HEK293T (cell line): ENCODE data around the gene AKR7A3.

Experiments
- CTCF ChIA-PET: fragments of 350-600 bp; formaldehyde crosslinking; extraction: SDS; loops from one replicate; lab custom pipeline; 2021; ENCODE audit warnings: antibody characterized with exemption, inconsistent platforms; lab: Yijun Ruan, JAX
- POLR2A ChIA-PET: fragments of 350-600 bp; formaldehyde crosslinking; extraction: SDS; loops from one replicate; lab custom pipeline; 2020; ENCODE audit warnings: antibody characterized with exemption, inconsistent platforms; lab: Yijun Ruan, JAX
- DNase-seq: peaks from one replicate; pipeline ENCODE4 v3.0.0; 2012; ENCODE audit warnings: mixed read lengths; ENCODE audit errors: extremely low spot score
- ARNT ChIP-seq: fragments of 450-650 bp; IDR thresholded peaks from 2 replicates; pipeline ENCODE4 v1.6.1; 2017; ENCODE audit warnings: mild to moderate bottlenecking
- BHLHE40 ChIP-seq: fragments of 450-650 bp; IDR thresholded peaks from 2 replicates; pipeline ENCODE4 v1.6.1; 2016; ENCODE audit warnings: mild to moderate bottlenecking, moderate library complexity, borderline replicate concordance
- CTBP1 ChIP-seq: fragments of 450-650 bp; IDR thresholded peaks from 2 replicates; pipeline ENCODE4 v1.6.1; 2016; ENCODE audit warnings: borderline replicate concordance
- ELF4 ChIP-seq: fragments of 450-650 bp; IDR thresholded peaks from 2 replicates; pipeline ENCODE4 v1.6.1; 2017; ENCODE audit warnings: antibody characterized with exemption
- FOXA1 ChIP-seq: fragments of 450-650 bp; IDR thresholded peaks from 2 replicates; pipeline ENCODE4 v1.6.1; 2016; ENCODE audit warnings: mild to moderate bottlenecking
- FOXK2 ChIP-seq: fragments of 450-650 bp; IDR thresholded peaks from 2 replicates; pipeline ENCODE4 v1.6.1; 2016; ENCODE audit warnings: mild to moderate bottlenecking
- FOXM1 ChIP-seq: fragments of 450-650 bp; IDR thresholded peaks from 2 replicates; pipeline ENCODE4 v1.6.1; 2017; ENCODE audit warnings: mild to moderate bottlenecking, borderline replicate concordance
- HDGF ChIP-seq: fragments of 450-650 bp; IDR thresholded peaks from 2 replicates; pipeline ENCODE4 v1.6.1; 2017; ENCODE audit warnings: antibody characterized with exemption, borderline replicate concordance
- L3MBTL2 ChIP-seq: fragments of 450-650 bp; conservative IDR thresholded peaks from 2 replicates; pipeline ENCODE4 v1.6.1; 2016; ENCODE audit warnings: mild to moderate bottlenecking
- LEF1 ChIP-seq: fragments of 450-650 bp; IDR thresholded peaks from 2 replicates; pipeline ENCODE4 v1.6.1; 2017; ENCODE audit warnings: mild to moderate bottlenecking, borderline replicate concordance
- NFRKB ChIP-seq: fragments of 450-650 bp; IDR thresholded peaks from 2 replicates; pipeline ENCODE4 v1.6.1; 2016; ENCODE audit warnings: mild to moderate bottlenecking, moderate library complexity
- PKNOX1 ChIP-seq: fragments of 450-650 bp; IDR thresholded peaks from 2 replicates; pipeline ENCODE4 v1.6.1; 2016
- SP1 ChIP-seq: fragments of 450-650 bp; IDR thresholded peaks from 2 replicates; pipeline ENCODE4 v1.6.1; 2017
- SUZ12 ChIP-seq: fragments of 450-650 bp; IDR thresholded peaks from 2 replicates; pipeline ENCODE4 v1.6.1; 2016; ENCODE audit warnings: mild to moderate bottlenecking
- TARDBP ChIP-seq: fragments of 450-650 bp; IDR thresholded peaks from 2 replicates; pipeline ENCODE4 v1.6.1; 2016
- ZNF384 ChIP-seq: fragments of 450-650 bp; IDR thresholded peaks from 2 replicates; pipeline ENCODE4 v1.6.1; 2016

AKR7A3 gene

GRCh38 chr1:19326748-19327065, 38.1 kb upstream of the AKR7A3 start:
- no peak for TF ChIP-seq TARDBP
- no peak for TF ChIP-seq FOXA1
- TF ChIP-seq L3MBTL2: no peak
- TF ChIP-seq SUZ12: no peak
- no peak for TF ChIP-seq BHLHE40
- CTCF ChIA-PET: no interaction called here
- no peak for DNase-seq
- POLR2A ChIA-PET: no interaction called here

- POLR2A ChIA-PET: no interaction called here
- CTCF ChIA-PET: no interaction called here
- DNase-seq: no peak
- no peak for TF ChIP-seq SUZ12
Observed at GRCh38 chr1:19325958-19326747, 37.6 kb upstream of the AKR7A3 start.

DNA sequence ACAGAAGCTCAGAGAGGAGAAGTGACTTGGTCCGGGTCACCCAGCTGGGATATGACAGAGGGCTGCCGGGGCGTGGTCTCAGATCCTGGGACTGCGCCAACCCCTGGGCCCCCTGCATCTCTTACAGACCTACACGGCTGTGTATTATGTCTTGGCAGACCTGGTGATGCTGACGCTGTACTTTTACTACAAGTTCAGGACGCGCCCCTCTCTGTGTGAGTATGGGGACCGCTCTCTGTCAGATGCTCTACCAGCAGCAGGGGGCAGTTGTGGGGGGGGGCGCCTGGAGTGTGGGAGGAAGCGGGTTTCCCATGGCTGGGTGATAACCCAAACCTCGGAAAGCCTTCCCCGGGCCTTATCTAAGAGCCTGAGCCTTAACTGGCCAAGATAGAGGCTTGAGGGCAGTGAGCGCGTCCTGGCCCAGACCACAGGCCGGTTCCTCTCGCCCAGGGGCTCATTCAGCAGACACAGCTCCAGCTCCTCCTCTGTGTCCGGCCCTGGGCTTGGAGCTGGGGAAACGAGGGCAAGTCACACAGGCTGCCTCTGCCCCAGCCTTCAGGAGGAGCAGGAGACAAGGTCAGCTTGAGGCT, 36.9 kb upstream of the AKR7A3 start:
- DNase-seq: no peak
- ChIA-PET CTCF (no interaction called here), POLR2A (no interaction called here)
- TF ChIP-seq CTBP1 (no peak), FOXM1 (no peak), HDGF (no peak), ARNT (no peak), BHLHE40 (no peak), FOXA1 (no peak), LEF1 (no peak)

GRCh38 chr1:19324665-19324990, 36.1 kb upstream of the AKR7A3 start:
- ChIA-PET CTCF (no interaction called here), POLR2A (no interaction called here)
- no peak for TF ChIP-seq HDGF
- no peak for TF ChIP-seq FOXM1
- TF ChIP-seq LEF1: no peak
- DNase-seq: no peak

GRCh38 chr1:19323987-19324664, 35.6 kb upstream of the AKR7A3 start:
- TF ChIP-seq PKNOX1 (no peak), ZNF384 (no peak), FOXM1 (no peak), HDGF (no peak), FOXK2 (no peak), BHLHE40 (no peak), TARDBP (no peak)
- ChIA-PET POLR2A (no interaction called here), CTCF (no interaction called here)
- no peak for DNase-seq

DNA sequence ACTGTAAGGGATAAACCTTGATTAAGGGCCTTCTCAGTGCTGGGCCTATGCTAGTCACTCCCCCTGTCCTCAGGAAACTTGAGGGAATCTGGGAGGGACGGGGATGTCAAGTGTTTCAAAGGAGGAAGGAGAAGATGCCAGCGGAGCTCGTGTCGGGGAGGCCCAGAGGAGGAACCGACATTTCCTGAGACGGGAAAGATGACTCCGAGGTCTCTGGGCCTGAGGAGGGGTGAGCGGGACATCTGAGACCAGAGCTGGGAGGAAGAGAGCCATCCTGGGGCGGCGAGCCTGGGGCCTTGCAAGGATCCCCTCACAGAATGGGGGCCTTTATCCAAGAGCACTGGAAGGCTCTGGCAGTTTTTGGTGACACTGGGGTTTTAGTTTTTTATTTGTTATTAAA, 33.9 kb upstream of the AKR7A3 start:
- ChIA-PET CTCF (no interaction called here), POLR2A (interaction anchor here (1.8 kb wide), 1 partner anchor 10 kb away, joined by 6 read pairs; the partner anchor contains the start of genes AKR7A2 and SLC66A1)
- DNase-seq: no peak
- TF ChIP-seq TARDBP (no peak), FOXM1 (no peak), ARNT (no peak), SP1 (no peak), CTBP1 (no peak), HDGF (no peak), ELF4 (no peak), ZNF384 (no peak), PKNOX1 (no peak), SUZ12 (no peak), FOXA1 (no peak), FOXK2 (no peak), BHLHE40 (no peak), LEF1 (no peak), NFRKB (no peak), L3MBTL2 (no peak)

DNA sequence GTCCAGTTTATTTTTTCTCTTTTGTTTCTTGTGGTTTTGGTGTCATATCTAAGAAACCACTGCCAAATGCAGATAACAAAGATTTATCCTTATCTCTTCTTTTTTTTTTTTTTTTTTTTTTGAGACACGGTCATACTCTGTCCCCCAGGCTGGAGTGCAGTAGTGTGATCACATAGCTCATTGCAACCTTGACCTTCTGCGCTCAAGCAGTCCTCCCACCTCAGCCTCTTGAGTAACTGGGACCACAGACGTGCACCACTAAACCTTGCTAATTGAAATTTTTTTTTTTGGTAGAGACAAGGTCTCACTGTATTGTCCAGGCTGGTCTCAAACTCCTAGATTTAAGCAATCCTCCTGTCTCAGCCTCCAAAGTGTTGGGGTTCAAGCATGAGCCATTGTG, 32.5 kb upstream of the AKR7A3 start:
- ChIA-PET POLR2A (no interaction called here), CTCF (no interaction called here)
- no peak for DNase-seq
- no peak for TF ChIP-seq FOXM1
- no peak for TF ChIP-seq ZNF384
- TF ChIP-seq PKNOX1: no peak
- TF ChIP-seq FOXK2: no peak
- no peak for TF ChIP-seq L3MBTL2
- TF ChIP-seq FOXA1: no peak
- TF ChIP-seq CTBP1: no peak
- TF ChIP-seq SP1: no peak
